Right atrium auricular region (tissue), 2 donors: ENCODE data around the gene DNAJA3. TPM values are rescaled to one million over a fixed set of nuclear protein-coding genes. Genes with fewer than 3 reads are reported as not detected.

Experiments
- DNase-seq: peaks from one replicate; pipeline ENCODE4 v3.0.0-alpha.2; 2019; ENCODE audit warnings: low spot score
- H3K27ac ChIP-seq, 2 donors: fragments of 200-600 bp; sonication (generic); 1 replicate in 1 of 2; 2 replicates in 1 of 2; pipeline ENCODE4 v1.5.1; 2016 to 2019
- H3K27me3 ChIP-seq, 2 donors: fragments of 200-600 bp; sonication (generic); one replicate each; pipeline versions ENCODE4 v1.5.1 to v1.6.0; 2017 to 2019
- H3K36me3 ChIP-seq: fragments of 200-600 bp; sonication (generic); one replicate; pipeline ENCODE4 v1.5.1; 2016
- H3K4me1 ChIP-seq, 2 donors: fragments of 200-600 bp; sonication (generic); one replicate each; pipeline versions ENCODE4 v1.5.1 to v1.6.0; 2017 to 2019
- H3K4me3 ChIP-seq, 2 donors: fragments of 200-600 bp; sonication (generic); 1 replicate in 1 of 2; 2 replicates in 1 of 2; pipeline ENCODE4 v1.5.1; 2017 to 2019; ENCODE audit warnings: mild to moderate bottlenecking in 1 of 2, moderate library complexity in 1 of 2
- H3K9me3 ChIP-seq, 2 donors: fragments of 200-600 bp; sonication (generic); one replicate each; pipeline ENCODE4 v1.5.1; 2019
- CTCF ChIP-seq, 2 donors: fragments of 200-600 bp; sonication (generic); IDR thresholded peaks; one replicate each; pipeline ENCODE4 v1.5.1; 2019; ENCODE audit warnings: antibody characterized with exemption in 2 of 2
- total RNA-seq, 2 donors: library from RNA; depleted of rRNA; stranded (reverse); fragments of >200 nt; gene quantifications; one replicate each; pipeline ENCODE4 v1.1.0, GENCODE V29; 2016

Gene DNAJA3
- total RNA-seq, 2 donors from 2014 or later, result 47.6 to 50.5 TPM

DNA sequence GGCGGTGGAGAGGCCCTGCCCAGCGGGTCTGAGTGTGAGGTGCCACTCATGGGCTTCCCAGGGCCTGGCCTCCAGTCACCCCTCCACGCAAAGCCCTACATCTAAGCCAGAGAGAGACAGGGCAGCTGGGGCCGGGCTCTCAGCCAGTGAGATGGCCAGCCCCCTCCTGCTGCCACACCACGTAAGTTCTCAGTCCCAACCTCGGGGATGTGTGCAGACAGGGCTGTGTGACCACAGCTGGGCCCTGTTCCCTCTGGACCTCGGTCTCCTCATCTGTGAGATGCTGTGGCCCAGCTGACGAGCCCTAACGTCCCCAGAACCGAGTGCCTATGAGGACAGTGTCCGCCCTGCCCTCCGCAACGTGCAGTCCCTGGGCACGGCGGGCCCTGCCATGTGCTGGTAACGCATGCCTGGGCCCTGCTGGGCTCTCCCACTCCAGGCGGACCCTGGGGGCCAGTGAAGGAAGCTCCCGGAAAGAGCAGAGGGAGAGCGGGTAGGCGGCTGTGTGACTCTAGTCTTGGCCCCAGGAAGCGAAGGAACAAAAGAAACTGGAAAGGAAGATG, 42.8 kb upstream of the DNAJA3 start:
- H3K4me1 ChIP-seq, result peaks cover 0 to 54% of the 10 kb centered on the region in 2 donors
- peaks cover 25% of the 10 kb centered on the region for H3K36me3 ChIP-seq
- no peak overlapping the region for H3K4me3 ChIP-seq
- no peaks in the 10 kb centered on the region for H3K27me3 ChIP-seq
- TF ChIP-seq CTCF (IDR thresholded peaks at IDR 0.05), result no peak
- no peak overlapping the region for H3K27ac ChIP-seq
- DNase-seq, result no peak
- H3K9me3 ChIP-seq, result no peaks in the 10 kb centered on the region

- Histone ChIP-seq H3K27me3 (no peaks in the 10 kb centered on the region), H3K27ac (no peak overlapping the region), H3K9me3 (no peaks in the 10 kb centered on the region), H3K36me3 (peaks cover 25% of the 10 kb centered on the region), H3K4me3 (no peak overlapping the region), H3K4me1 (peaks cover 0 to 54% of the 10 kb centered on the region in 2 donors)
- no peak for DNase-seq
- no peak for TF ChIP-seq CTCF (IDR thresholded peaks at IDR 0.05)
These were observed 41.9 kb upstream of the DNAJA3 start for GRCh38 chr16:4383591-4384444.

- Histone ChIP-seq H3K4me1 (peaks cover 0 to 58% of the 10 kb centered on the region in 2 donors), H3K27me3 (no peaks in the 10 kb centered on the region), H3K36me3 (peaks cover 25% of the 10 kb centered on the region), H3K4me3 (no peak overlapping the region), H3K9me3 (no peaks in the 10 kb centered on the region), H3K27ac (no peak overlapping the region)
- DNase-seq, result no peak
- no peak for TF ChIP-seq CTCF (IDR thresholded peaks at IDR 0.05)
These were observed 41.1 kb upstream of the DNAJA3 start for GRCh38 chr16:4384509-4384942.

- Histone ChIP-seq H3K27ac (no peak overlapping the region), H3K9me3 (no peaks in the 10 kb centered on the region), H3K27me3 (no peaks in the 10 kb centered on the region), H3K4me3 (no peak overlapping the region), H3K36me3 (peaks cover 25% of the 10 kb centered on the region), H3K4me1 (peaks cover 0 to 54% of the 10 kb centered on the region in 2 donors)
- TF ChIP-seq CTCF (IDR thresholded peaks at IDR 0.05), result no peak
- no peak for DNase-seq
These were observed 40.4 kb upstream of the DNAJA3 start for GRCh38 chr16:4385066-4385788.

- DNase-seq, result no peak
- peaks cover 21% of the 10 kb centered on the region for H3K36me3 ChIP-seq
These were observed 39.7 kb upstream of the DNAJA3 start for GRCh38 chr16:4385789-4386450.

More at GRCh38 chr16:4385789-4386450, 39.7 kb upstream of the DNAJA3 start:
- H3K4me3 ChIP-seq, result no peak overlapping the region
- H3K27me3 ChIP-seq, result no peaks in the 10 kb centered on the region
- peaks cover 0 to 49% of the 10 kb centered on the region in 2 donors for H3K4me1 ChIP-seq
- no peaks in the 10 kb centered on the region for H3K9me3 ChIP-seq
- peak overlapping the region; percentile 25 to 46 for H3K27ac ChIP-seq
- TF ChIP-seq CTCF (IDR thresholded peaks at IDR 0.05), result no peak
